WTC11 (cell line): ENCODE data around the gene CLDN9. TPM values are rescaled to one million over a fixed set of nuclear protein-coding genes. Genes with fewer than 3 reads are reported as not detected.

ENCODE experiments used
- ATAC-seq: fragments of 200-7000 bp; cut with Tn5 transposase; 2 replicates; pipeline ENCODE4 v1.10.0; 2021; ENCODE audit warnings: mild to moderate bottlenecking, moderate library complexity
- CTCF ChIA-PET: fragments of 300-600 bp; sonication (Branson Sonifier 250); formaldehyde crosslinking; loops from one replicate; lab custom pipeline; 2021; ENCODE audit warnings: antibody characterized with exemption; lab: Charles Lee
- POLR2A ChIA-PET: fragments of 350-600 bp; sonication (Branson Sonifier 250); formaldehyde crosslinking; loops from one replicate; lab custom pipeline; 2021; ENCODE audit warnings: antibody characterized with exemption; lab: Charles Lee
- DNase-seq: peaks from one replicate; pipeline ENCODE4 v3.0.0; 2021; ENCODE audit warnings: low spot score
- H3K27ac Mint-ChIP-seq: 2 replicates; pipeline ENCODE4 v1.8.0; 2021; ENCODE audit warnings: mixed read lengths
- H3K27me3 Mint-ChIP-seq: 2 replicates; pipeline ENCODE4 v1.8.0; 2021; ENCODE audit warnings: low read depth, mild to moderate bottlenecking, moderate library complexity, mixed read lengths
- H3K36me3 Mint-ChIP-seq: 2 replicates; pipeline ENCODE4 v1.8.0; 2021; ENCODE audit warnings: mixed read lengths
- H3K4me1 Mint-ChIP-seq: 2 replicates; pipeline ENCODE4 v1.8.0; 2022; ENCODE audit warnings: mixed read lengths
- H3K4me3 Mint-ChIP-seq: 2 replicates; pipeline ENCODE4 v1.8.0; 2021; ENCODE audit warnings: mild to moderate bottlenecking, moderate library complexity, mixed read lengths
- H3K9me3 Mint-ChIP-seq: 2 replicates; pipeline ENCODE4 v1.8.0; 2021; ENCODE audit warnings: mixed read lengths
- ARID4B ChIP-seq: sonication (generic); formaldehyde crosslinking; IDR thresholded peaks from 2 replicates; pipeline ENCODE4 v1.8.0; 2023; ENCODE audit warnings: missing genetic modification reagents, mild to moderate bottlenecking, borderline replicate concordance
- CDX4 ChIP-seq: fragments of 250-450 bp; sonication (Bioruptor Pico); IDR thresholded peaks from 2 replicates; pipeline ENCODE4 v1.9.0; 2021; ENCODE audit warnings: moderate library complexity, mild to moderate bottlenecking, inconsistent platforms, borderline replicate concordance
- E2F1 ChIP-seq: sonication (generic); formaldehyde crosslinking; IDR thresholded peaks from 2 replicates; pipeline ENCODE4 v1.8.0; 2022; ENCODE audit warnings: mild to moderate bottlenecking, missing genetic modification reagents
- ETV6 ChIP-seq: sonication (generic); formaldehyde crosslinking; IDR thresholded peaks from 2 replicates; pipeline ENCODE4 v1.8.1; 2022; ENCODE audit warnings: mild to moderate bottlenecking, missing genetic modification reagents
- GABPB1 ChIP-seq: sonication (generic); formaldehyde crosslinking; IDR thresholded peaks from 2 replicates; pipeline ENCODE4 v1.8.1; 2023; ENCODE audit warnings: mild to moderate bottlenecking, missing genetic modification reagents
- HMGA2 ChIP-seq: fragments of 250-450 bp; sonication (Bioruptor Pico); IDR thresholded peaks from 2 replicates; pipeline ENCODE4 v1.4.0; 2021; ENCODE audit warnings: mild to moderate bottlenecking, moderate library complexity
- KAT7 ChIP-seq: sonication (generic); formaldehyde crosslinking; IDR thresholded peaks from 2 replicates; pipeline ENCODE4 v1.8.1; 2023; ENCODE audit warnings: missing genetic modification reagents, mild to moderate bottlenecking, borderline replicate concordance
- NR2C2 ChIP-seq: sonication (generic); formaldehyde crosslinking; IDR thresholded peaks from 2 replicates; pipeline ENCODE4 v1.8.0; 2022; ENCODE audit warnings: mild to moderate bottlenecking, missing genetic modification reagents
- SMAD3 ChIP-seq: sonication (generic); formaldehyde crosslinking; IDR thresholded peaks from 2 replicates; pipeline ENCODE4 v1.8.0; 2022; ENCODE audit warnings: missing genetic modification reagents, mild to moderate bottlenecking, borderline replicate concordance
- TP53 ChIP-seq: sonication (generic); formaldehyde crosslinking; IDR thresholded peaks from 2 replicates; pipeline ENCODE4 v1.8.1; 2023; ENCODE audit warnings: mild to moderate bottlenecking, missing genetic modification reagents
- USF1 ChIP-seq: sonication (generic); formaldehyde crosslinking; IDR thresholded peaks from 2 replicates; pipeline ENCODE4 v1.8.0; 2022; ENCODE audit warnings: mild to moderate bottlenecking, missing genetic modification reagents
- ZMAT4 ChIP-seq: fragments of 250-450 bp; sonication (Bioruptor Pico); IDR thresholded peaks from 2 replicates; pipeline ENCODE4 v1.9.0; 2021; ENCODE audit warnings: mild to moderate bottlenecking
- ZNF232 ChIP-seq: sonication (generic); formaldehyde crosslinking; IDR thresholded peaks from 2 replicates; pipeline ENCODE4 v1.8.0; 2022; ENCODE audit warnings: mild to moderate bottlenecking, missing genetic modification reagents
- ZNF532 ChIP-seq: fragments of 250-450 bp; sonication (Bioruptor Pico); IDR thresholded peaks from 2 replicates; pipeline ENCODE4 v1.9.0; 2021; ENCODE audit warnings: mild to moderate bottlenecking, borderline replicate concordance
- ZNF671 ChIP-seq: fragments of 250-450 bp; sonication (Bioruptor Pico); IDR thresholded peaks from 2 replicates; pipeline ENCODE4 v1.8.0; 2021; ENCODE audit warnings: mild to moderate bottlenecking
- ZSCAN18 ChIP-seq: fragments of 250-450 bp; sonication (Bioruptor Pico); IDR thresholded peaks from 2 replicates; pipeline ENCODE4 v2.1.2; 2022; ENCODE audit warnings: mild to moderate bottlenecking, moderate library complexity
- total RNA-seq: library from RNA; stranded (reverse); gene quantifications from 3 replicates; pipeline ENCODE4 v1.2.3, GENCODE V29; 2021

CLDN9 gene
- total RNA-seq, 1 experiment from 2014 or later, result 0.92 TPM

- peak; percentile 78 for TF ChIP-seq ZNF532
- TF ChIP-seq CDX4 (CRISPR knock-in tag), result no peak
- TF ChIP-seq, all 79 proteins: peak for 8
Observed at GRCh38 chr16:3013998-3014690, 1.4 kb downstream of the CLDN9 start (continued).

GRCh38 chr16:3014971-3015370 is 2.2 kb downstream of the CLDN9 start:
- Mint-ChIP-seq H3K4me3 (peak overlapping the region; percentile 93), H3K27ac (peak overlapping the region; percentile 61; the same call in 1 of the 2 replicates)
- CTCF ChIA-PET, result interaction anchor here (2.2 to 3.0 kb wide), 3 partner anchors 11 to 17 kb away, joined by 17 to 35 read pairs (median 18); no protein-coding TSS in a partner anchor

More at GRCh38 chr16:3014971-3015370, 2.2 kb downstream of the CLDN9 start:
- H3K36me3 Mint-ChIP-seq, result peaks cover 21% of the 10 kb centered on the region
- ATAC-seq, result no peak
- DNase-seq, result no peak
- POLR2A ChIA-PET, result interaction anchor here (17.1 kb wide), 1 partner anchor 9 kb away, joined by 502 read pairs; the partner anchor contains the start of gene CLDN9
- no peaks in the 10 kb centered on the region for H3K9me3 Mint-ChIP-seq
- no peak for TF ChIP-seq E2F1 (CRISPR knock-in tag)
- no peak for TF ChIP-seq KAT7 (CRISPR knock-in tag)
- no peak for TF ChIP-seq ZNF232 (CRISPR knock-in tag)
- TF ChIP-seq ZMAT4 (CRISPR knock-in tag), result no peak
- no peak for TF ChIP-seq ZSCAN18 (CRISPR knock-in tag)
- TF ChIP-seq ETV6 (CRISPR knock-in tag), result no peak
- TF ChIP-seq TP53, result no peak
- no peak for TF ChIP-seq ARID4B (CRISPR knock-in tag)
- TF ChIP-seq ZNF671 (CRISPR knock-in tag), result no peak
- no peak for TF ChIP-seq GABPB1 (CRISPR knock-in tag)
- no peak for TF ChIP-seq SMAD3 (CRISPR knock-in tag)
- TF ChIP-seq NR2C2 (CRISPR knock-in tag), result no peak
- no peak for TF ChIP-seq HMGA2 (CRISPR knock-in tag)
- TF ChIP-seq USF1 (CRISPR knock-in tag), result no peak
- H3K27me3 Mint-ChIP-seq, result peaks cover 4% of the 10 kb centered on the region; the same call in 1 of the 2 replicates
- H3K4me1 Mint-ChIP-seq, result peaks cover 68% of the 10 kb centered on the region
